Stomach (tissue), 19 donors: ENCODE measurements around the gene SCRG1. TPM values are rescaled to one million over a fixed set of nuclear protein-coding genes. Genes with fewer than 3 reads are reported as not detected.

Source experiments
- DNase-seq, 2 donors: peaks; one replicate each; pipeline versions ENCODE4 v3.0.0 to v3.0.0-alpha.2; 2013 to 2019
- H3K27ac ChIP-seq, 5 donors: fragments of 200-600 bp in 4 of 5; sonication (generic) in 4 of 5; one replicate each; pipeline ENCODE4 v1.5.1; 2013 to 2019; ENCODE audit warnings: mild to moderate bottlenecking in 1 of 5, moderate library complexity in 1 of 5
- H3K27me3 ChIP-seq, 3 donors: fragments of 200-600 bp; sonication (generic); one replicate each; pipeline ENCODE4 v1.5.1; 2017 to 2019; ENCODE audit warnings: mixed run types in 1 of 3
- H3K36me3 ChIP-seq, 4 donors: fragments of 200-600 bp; sonication (generic); 1 replicate in 3 of 4; 2 replicates in 1 of 4; pipeline ENCODE4 v1.5.1; 2016 to 2019
- H3K4me1 ChIP-seq, 4 donors: fragments of 200-600 bp; sonication (generic); one replicate each; pipeline ENCODE4 v1.5.1; 2016 to 2019
- H3K4me3 ChIP-seq, 4 donors: fragments of 200-600 bp; sonication (generic) in 3 of 4; one replicate each; pipeline ENCODE4 v1.5.1; 2016 to 2019; ENCODE audit warnings: mild to moderate bottlenecking in 1 of 4
- H3K9me3 ChIP-seq, 4 donors: fragments of 200-600 bp; sonication (generic); one replicate each; pipeline ENCODE4 v1.5.1; 2016 to 2019
- CTCF ChIP-seq, 7 experiments: fragments of 450-650 bp in 4 of 7; fragments of 200-600 bp in 3 of 7; sonication (generic) in 3 of 7; IDR thresholded peaks; one replicate each; pipeline ENCODE4 v1.5.1; 2016 to 2019; ENCODE audit warnings: antibody characterized with exemption in 7 of 7, control low read depth in 2 of 7, mild to moderate bottlenecking in 1 of 7
- EP300 ChIP-seq: sonication (generic); formaldehyde crosslinking; IDR thresholded peaks from one replicate; pipeline ENCODE4 v1.6.1; 2017; ENCODE audit warnings: antibody characterized with exemption
- POLR2A ChIP-seq, 4 donors: fragments of 450-650 bp; IDR thresholded peaks; one replicate each; pipeline ENCODE4 v1.6.1; 2016; ENCODE audit warnings: antibody characterized with exemption in 4 of 4, control low read depth in 2 of 4, mild to moderate bottlenecking in 1 of 4, moderate library complexity in 1 of 4
- POLR2AphosphoS5 ChIP-seq, 3 donors: sonication (generic); formaldehyde crosslinking; IDR thresholded peaks; one replicate each; pipeline ENCODE4 v1.6.1; 2016; ENCODE audit warnings: antibody characterized with exemption in 3 of 3
- WGBS, 5 donors: extraction: QIAGEN DNeasy Blood & Tissue Kit in 3 of 5; methylation state at CpG; one replicate each; pipeline versions ENCODE4 v1.1.5 to v1.1.7; 2013 to 2018; 5-methylcytosine and 5-hydroxymethylcytosine counted together
- intact Hi-C: fragments of 100-400 bp; cut with DNase I; formaldehyde crosslinking; loops from one replicate; pipeline ENCODE4 v1.15.1; 2023; ENCODE audit warnings: low total_unique reads
- long read RNA-seq, 10 donors: transcript quantifications; one replicate each; lab custom pipeline, GENCODE V29; 2026
- polyA plus RNA-seq, 3 donors: library from polyadenylated mRNA; stranded (reverse); fragments of 200-250 nt; gene quantifications; one replicate each; pipeline ENCODE4 v1.2.3, GENCODE V29; 2013
- total RNA-seq, 5 donors: library from RNA; depleted of rRNA; stranded (reverse); fragments of >200 nt; gene quantifications; one replicate each; pipeline versions ENCODE4 v1.1.0 to v1.2.3, GENCODE V29; 2014 to 2016
- donor health status: healthy with polysubstance abuse.
- donor health status: Bipolar disorder and iron deficiency.
- donor health status: healthy.

Gene SCRG1
- total RNA-seq (1 to 10 TPM in 2 of 5 donors, under 1 TPM in 3; 0.29 to 3.1 (median 0.92) TPM), polyA plus RNA-seq (1 to 10 TPM in 1 of 3 donors, under 1 TPM in 1, not detected in 1; 0.19 to 2.2 TPM)
- long read RNA-seq, donor 1, full-length matches to known transcripts = 2 of 2 reads
- long read RNA-seq, donor 1, partial matches to known transcripts = 0 of 2 reads
- long read RNA-seq, donor 1, other reads (novel, unspliced or antisense) = 0 of 2 reads
- long read RNA-seq, donor 2, full-length matches to known transcripts = 4 of 4 reads
- long read RNA-seq, donor 2, partial matches to known transcripts = 0 of 4 reads
- long read RNA-seq, donor 2, other reads (novel, unspliced or antisense) = 0 of 4 reads
- long read RNA-seq, donor 3, full-length matches to known transcripts = 1 of 1 reads
- long read RNA-seq, donor 3, partial matches to known transcripts = 0 of 1 reads
- long read RNA-seq, donor 3, other reads (novel, unspliced or antisense) = 0 of 1 reads
- long read RNA-seq, donor 4, full-length matches to known transcripts = 2 of 2 reads
- long read RNA-seq, donor 4, partial matches to known transcripts = 0 of 2 reads
- long read RNA-seq, donor 4, other reads (novel, unspliced or antisense) = 0 of 2 reads
- long read RNA-seq, donor 5, full-length matches to known transcripts = 4 of 4 reads
- long read RNA-seq, donor 5, partial matches to known transcripts = 0 of 4 reads
- long read RNA-seq, donor 5, other reads (novel, unspliced or antisense) = 0 of 4 reads
- long read RNA-seq, donor 6, full-length matches to known transcripts = 10 of 10 reads
- long read RNA-seq, donor 6, partial matches to known transcripts = 0 of 10 reads
- long read RNA-seq, donor 6, other reads (novel, unspliced or antisense) = 0 of 10 reads
- long read RNA-seq, donor 7, full-length matches to known transcripts = 14 of 14 reads
- long read RNA-seq, donor 7, partial matches to known transcripts = 0 of 14 reads
- long read RNA-seq, donor 7, other reads (novel, unspliced or antisense) = 0 of 14 reads
- long read RNA-seq, donor 8, full-length matches to known transcripts = 2 of 2 reads
- long read RNA-seq, donor 8, partial matches to known transcripts = 0 of 2 reads
- long read RNA-seq, donor 8, other reads (novel, unspliced or antisense) = 0 of 2 reads
- long read RNA-seq, donor 9, full-length matches to known transcripts = 4 of 4 reads
- long read RNA-seq, donor 9, partial matches to known transcripts = 0 of 4 reads
- long read RNA-seq, donor 9, other reads (novel, unspliced or antisense) = 0 of 4 reads
- long read RNA-seq, donor 10, full-length matches to known transcripts = 1 of 1 reads
- long read RNA-seq, donor 10, partial matches to known transcripts = 0 of 1 reads
- long read RNA-seq, donor 10, other reads (novel, unspliced or antisense) = 0 of 1 reads

GRCh38 chr4:173398779-173399415 lies at the start of gene SCRG1:
SCRG1 (minus strand) TSS chr4:173399116; CDS start chr4:173391414, 7,702 bp downstream.
- intact Hi-C loops = no loop called here
- H3K27ac ChIP-seq = peak within 1 kb of the TSS in 1 of 5 donors; percentile 2
- WGBS, 5 donors = 49 to 65% (median 63%) methylated on average over 4 of the region's 4 CpGs
- peak within 1 kb of the TSS in 1 of 4 donors; percentile 2 for H3K4me3 ChIP-seq
- H3K9me3 ChIP-seq = no peaks in the 10 kb centered on the region
- H3K27me3 ChIP-seq = no peaks in the 10 kb centered on the region
- peaks cover 0 to 14% (median 5%) of the 10 kb centered on the region in 4 donors for H3K4me1 ChIP-seq
- no peak for TF ChIP-seq CTCF (IDR thresholded peaks at IDR 0.05)
- no peak for TF ChIP-seq POLR2A (IDR thresholded peaks at IDR 0.05)
- no peak for TF ChIP-seq POLR2AphosphoS5 (IDR thresholded peaks at IDR 0.05)
- no peak for TF ChIP-seq EP300
- peak in 1 of 2 donors; percentile 71 for DNase-seq
- peaks cover 0 to 13% (median 2%) of the 10 kb centered on the region in 4 donors for H3K36me3 ChIP-seq

- H3K4me1 ChIP-seq = peaks cover 0 to 21% (median 6%) of the 10 kb centered on the region in 4 donors
- no peaks in the 10 kb centered on the region for H3K9me3 ChIP-seq
- no peaks in the 10 kb centered on the region for H3K27me3 ChIP-seq
- 60 to 88% (median 82%) methylated on average over 2 of the region's 2 CpGs for WGBS, 5 donors
- TF ChIP-seq EP300 (no peak), CTCF (IDR thresholded peaks at IDR 0.05) (no peak), POLR2A (IDR thresholded peaks at IDR 0.05) (no peak)
- intact Hi-C loops = no loop called here
- no peak overlapping the region for H3K4me3 ChIP-seq
- H3K36me3 ChIP-seq = peaks cover 0 to 4% (median 0%) of the 10 kb centered on the region in 4 donors
- H3K27ac ChIP-seq = no peak overlapping the region
- peak in 1 of 2 donors; percentile 78 for DNase-seq
Measured at GRCh38 chr4:173448103-173448502, 49.2 kb upstream of the SCRG1 start.

GRCh38 chr4:173446416-173446815 lies 47.5 kb upstream of the SCRG1 start:
- Histone ChIP-seq H3K36me3 (peaks cover 0 to 10% (median 5%) of the 10 kb centered on the region in 4 donors), H3K9me3 (no peaks in the 10 kb centered on the region), H3K4me3 (no peak overlapping the region), H3K4me1 (peaks cover 0 to 21% (median 6%) of the 10 kb centered on the region in 4 donors), H3K27me3 (no peaks in the 10 kb centered on the region), H3K27ac (no peak overlapping the region)
- TF ChIP-seq CTCF (IDR thresholded peaks at IDR 0.05) (no peak), EP300 (no peak), POLR2A (IDR thresholded peaks at IDR 0.05) (no peak), POLR2AphosphoS5 (IDR thresholded peaks at IDR 0.05) (no peak)
- intact Hi-C loops = no loop called here
- WGBS, 5 donors = 89 to 100% (median 97%) methylated on average over 1 of the region's 1 CpG
- no peak for DNase-seq
